Measurements from ENCODE around the gene STARD5.
"Not testable (repeated sequence)": the region's sequence is repeated elsewhere in the genome, so short reads cannot be mapped to it uniquely, and the experiment has no call there.

STARD5 gene

GRCh38 chr15:81323944-81324881 lies at the start of gene STARD5:
Gene STARD5, minus strand, starts transcription at chr15:81324141. Its CDS starts 42 bp downstream, at chr15:81324099.
- DNase-seq: peak; percentile 69

DNA sequence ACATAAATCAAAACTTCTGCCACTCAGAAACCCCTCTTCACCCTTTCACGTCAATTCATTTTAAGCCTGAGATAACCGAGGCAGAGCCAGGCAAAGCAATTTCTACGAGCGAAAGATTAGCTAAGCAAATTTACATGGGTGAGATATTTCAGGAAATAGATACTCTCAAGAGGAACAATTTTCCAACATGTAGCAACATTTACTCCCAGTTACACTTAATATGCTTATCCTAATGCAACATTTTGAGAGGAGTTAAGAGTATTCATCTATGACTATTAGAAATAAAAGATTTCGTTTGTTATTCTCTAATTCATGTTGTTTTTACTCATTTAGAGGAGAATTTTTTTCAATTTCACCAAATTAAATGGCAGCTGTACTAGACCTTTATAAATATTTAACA lies 49.2 kb upstream of the STARD5 start:
- DNase-seq: no peak

DNA sequence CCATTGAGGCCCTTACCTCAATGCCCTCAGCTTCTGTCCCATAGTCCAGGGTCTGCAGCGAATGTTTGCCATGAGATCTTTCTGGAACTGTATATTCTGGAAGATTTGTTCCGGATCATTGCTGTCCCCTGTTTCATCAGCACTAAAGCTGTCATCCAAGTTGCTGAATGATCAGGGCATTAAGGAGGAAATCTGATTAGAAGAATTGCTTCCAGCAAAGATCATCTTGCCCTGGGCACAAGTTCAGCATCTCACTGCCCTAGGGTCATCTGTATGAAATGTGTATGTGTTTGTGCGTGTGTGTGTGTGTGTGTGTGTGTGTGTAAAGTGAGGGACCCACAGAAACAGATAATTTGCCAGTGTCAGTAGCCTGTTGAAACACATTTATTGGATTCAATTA lies 48.6 kb upstream of the STARD5 start:
- no peak for DNase-seq

DNA sequence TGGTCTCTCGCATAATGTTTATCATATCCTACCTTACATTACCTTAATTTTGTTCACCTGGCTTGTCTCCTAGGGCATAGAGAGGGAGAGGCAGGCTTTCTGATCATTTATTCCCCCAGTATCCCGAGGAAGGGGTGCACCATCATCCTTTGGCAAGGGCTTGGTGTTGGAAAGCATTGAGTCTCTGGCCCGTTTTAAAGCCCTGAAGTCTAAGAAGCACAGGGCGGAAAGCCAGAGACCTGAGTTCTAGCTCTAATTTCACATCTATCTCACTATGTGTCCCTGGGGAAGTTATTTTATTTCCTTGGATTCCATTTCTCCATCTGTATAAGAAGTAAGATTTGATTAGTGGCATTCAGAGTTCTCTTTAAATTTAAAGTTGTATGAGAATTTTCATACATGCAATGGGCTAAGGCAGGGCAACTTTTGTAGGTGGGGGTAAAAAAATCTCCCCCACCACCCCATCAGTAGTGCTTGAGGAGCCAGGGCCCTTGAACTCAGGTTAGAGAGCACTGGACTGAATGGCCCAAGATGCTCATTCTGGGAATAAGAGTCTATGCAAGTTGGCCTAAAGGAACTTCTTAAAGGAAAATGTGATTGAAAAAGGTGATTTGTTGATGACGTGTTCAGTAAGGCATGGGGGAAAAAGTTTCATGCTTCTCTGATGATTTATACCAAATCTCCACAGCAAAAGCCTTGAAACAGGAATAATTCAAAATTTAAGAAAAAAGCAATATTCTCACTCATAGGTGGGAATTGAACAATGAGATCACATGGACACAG lies 40.0 kb upstream of the STARD5 start:
- DNase-seq: no peak

- DNase-seq: no peak
These were observed 39.3 kb upstream of the STARD5 start for GRCh38 chr15:81363276-81363675.

DNA sequence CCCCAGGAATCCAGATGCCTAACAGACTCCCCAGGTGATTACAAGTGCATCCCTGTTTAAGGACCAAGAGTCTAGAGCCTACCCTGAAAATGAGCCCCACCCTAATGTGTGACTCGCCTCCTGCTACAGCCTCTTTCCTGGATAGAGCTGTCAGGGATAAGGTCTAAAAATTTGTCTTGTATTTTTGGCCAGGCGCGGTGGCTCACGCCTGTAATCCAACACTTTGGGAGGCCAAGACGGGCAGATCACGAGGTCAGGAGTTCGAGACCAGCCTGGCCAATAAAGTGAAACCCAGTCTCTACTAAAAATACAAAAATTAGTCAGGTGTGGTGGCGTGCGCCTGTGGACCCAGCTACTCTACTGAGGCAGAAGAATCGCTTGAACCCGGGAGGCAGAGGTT lies 38.8 kb upstream of the STARD5 start:
- no peak for DNase-seq

DNA sequence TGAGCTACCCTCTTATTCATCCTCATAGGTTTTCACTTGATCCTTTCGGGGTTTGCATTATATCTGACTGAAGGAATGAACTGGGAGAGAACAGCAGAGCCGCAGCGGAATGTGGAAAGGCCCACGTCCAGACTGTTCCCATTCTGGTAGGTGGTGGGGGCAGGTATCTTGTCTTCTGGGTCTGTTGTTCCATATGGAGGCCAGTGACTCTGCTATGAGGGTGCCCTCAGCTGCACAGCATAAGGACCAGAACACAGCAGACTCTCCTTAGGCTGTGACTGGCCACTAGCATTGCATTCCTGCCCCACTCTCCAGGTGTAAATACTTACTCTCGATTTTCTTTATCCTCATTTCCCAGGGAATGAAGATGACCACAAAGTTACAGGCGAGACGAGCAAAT lies 38.0 kb upstream of the STARD5 start:
- no peak for DNase-seq

DNA sequence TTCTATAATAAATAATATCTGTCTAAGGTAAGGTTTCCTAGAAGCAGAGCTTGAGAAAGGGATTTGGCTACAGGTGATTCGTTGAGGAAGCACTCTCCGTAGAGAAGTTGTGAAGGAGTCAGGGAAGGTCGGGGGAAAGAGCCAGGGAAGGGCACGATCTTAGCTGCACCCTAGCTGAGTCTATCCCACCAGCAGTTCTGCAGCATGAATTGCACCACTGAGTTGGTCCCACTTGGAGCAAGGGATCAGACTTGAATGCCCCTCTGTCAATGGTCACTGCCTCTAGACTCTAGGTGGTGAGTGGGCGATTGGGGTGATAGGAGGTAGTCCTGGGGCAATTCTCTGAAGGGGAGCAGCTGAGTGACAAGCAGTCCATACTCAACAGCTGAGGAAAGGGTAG lies 36.5 kb upstream of the STARD5 start:
- DNase-seq: no peak

DNA sequence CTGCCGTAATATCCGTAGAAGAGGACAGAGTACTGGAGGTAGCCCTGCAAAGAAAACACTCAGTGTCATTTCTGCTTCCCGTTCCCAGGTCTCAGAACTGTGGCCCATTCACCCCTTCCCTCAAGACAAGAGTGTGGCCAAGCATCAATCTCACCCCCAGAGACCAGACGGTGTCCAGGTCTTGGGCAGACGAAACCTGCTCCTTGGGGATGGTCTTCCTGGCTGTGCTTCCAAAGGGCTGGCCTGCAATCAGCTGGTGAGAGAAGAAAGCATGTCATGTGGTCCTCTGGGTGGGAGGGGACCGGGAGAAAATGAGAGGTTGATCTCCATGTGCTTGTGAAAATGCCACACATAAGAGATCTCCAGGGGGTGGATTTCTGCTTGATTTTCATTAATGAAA lies 34.3 kb upstream of the STARD5 start:
- DNase-seq: no peak

DNA sequence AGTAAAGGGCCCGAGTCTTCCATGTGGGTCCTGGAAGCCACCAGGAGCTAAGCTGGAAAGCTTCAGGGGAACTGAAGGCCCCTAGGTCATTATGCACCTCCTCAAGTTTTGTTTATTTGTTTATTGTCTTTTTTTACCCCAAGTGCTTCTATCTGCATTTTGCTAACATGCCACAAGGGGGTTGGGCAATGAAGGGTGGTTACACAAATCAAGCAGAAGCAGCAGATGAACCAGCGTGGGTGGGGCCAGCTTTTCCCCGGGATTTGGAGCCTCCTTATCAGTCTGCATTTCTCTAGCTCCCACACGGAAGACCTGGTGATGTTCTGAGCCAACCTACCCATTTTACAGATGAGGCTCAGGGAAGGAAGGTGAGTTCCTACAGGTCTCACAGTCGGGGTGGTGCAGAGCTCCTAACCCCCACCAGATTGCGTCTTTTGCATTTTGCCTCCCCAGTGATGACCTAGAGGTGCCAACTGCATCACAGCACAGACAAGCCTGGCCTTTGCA lies 33.3 kb upstream of the STARD5 start:
- DNase-seq: no peak

DNA sequence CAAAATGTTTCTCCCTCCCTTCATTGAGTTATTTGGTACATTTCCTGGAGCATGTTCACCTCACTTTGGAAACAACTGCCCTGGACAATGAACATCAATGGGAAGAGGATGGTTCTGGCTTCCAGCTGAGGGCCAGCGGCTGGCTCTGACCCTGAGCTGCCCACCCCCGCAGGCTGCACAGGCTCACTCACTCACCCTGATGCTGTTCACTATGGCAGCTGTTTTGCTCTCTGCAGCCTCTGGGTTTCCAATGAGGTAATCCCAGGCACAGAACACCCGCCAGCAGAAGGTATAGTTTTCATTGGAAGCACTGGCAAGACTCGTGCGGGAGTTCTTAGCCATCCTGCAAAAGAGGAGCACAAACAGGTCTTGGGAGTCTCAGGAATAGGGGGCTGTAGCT lies 32.3 kb upstream of the STARD5 start:
- DNase-seq: no peak

DNA sequence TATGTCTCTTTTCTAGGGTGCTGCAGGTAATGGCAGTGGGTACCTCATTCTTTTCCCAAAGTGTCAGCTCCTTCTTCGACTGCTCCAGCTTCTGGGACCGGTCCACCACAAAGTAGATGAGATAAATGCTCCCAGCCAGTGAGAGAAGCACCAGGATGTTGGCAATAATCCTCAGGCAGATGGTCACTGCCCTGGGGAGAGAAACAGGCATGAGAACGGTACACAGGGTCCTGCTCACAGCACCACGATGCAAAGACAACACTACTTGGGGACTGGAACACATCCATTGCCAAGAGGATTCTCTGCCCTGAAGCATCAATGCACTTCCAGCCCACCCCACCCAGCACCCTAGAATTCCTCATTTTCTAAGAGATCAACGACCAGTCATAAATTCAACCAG lies 27.7 kb upstream of the STARD5 start:
- peak; percentile 2 for DNase-seq

GRCh38 chr15:81349271-81349670 lies 25.3 kb upstream of the STARD5 start:
- no peak for DNase-seq

DNA sequence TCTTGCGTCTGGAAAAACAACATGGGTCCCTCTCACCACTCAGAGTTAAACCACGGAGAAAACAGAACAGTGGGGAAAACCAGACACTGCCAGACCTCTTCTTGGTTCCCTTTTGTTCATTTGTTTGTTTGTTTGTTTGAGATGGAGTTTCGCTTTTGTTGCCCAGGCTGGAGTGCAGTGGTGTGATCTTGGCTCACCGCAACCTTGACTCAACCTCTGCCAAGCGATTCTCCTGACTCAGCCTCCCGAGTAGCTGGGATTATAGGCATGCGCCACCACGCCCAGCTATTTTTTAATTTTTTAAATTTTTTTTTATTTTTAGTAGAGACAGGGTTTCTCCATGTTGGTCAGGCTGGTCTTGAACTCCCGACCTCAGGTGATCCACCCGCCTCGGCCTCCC lies 24.8 kb upstream of the STARD5 start:
- not testable (repeated sequence) for DNase-seq

DNA sequence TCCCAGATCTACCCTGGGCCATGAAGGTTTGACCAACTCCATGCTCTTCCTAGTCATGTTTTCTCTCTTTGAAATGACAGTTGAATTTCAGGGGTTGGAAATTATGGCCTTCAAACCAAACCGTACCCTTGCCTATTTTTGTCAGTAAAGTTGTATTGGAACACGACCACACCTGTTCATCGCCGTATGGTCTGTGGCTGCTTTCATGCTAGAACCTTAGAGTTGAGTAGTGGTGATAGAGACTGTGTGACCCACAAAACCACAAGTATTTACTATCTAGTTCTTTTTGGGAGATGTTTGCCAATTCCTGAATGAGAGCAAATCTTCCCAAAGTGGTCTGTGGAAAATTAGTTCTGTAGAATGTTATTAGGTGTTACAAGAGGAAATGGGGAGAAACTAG lies 24.0 kb upstream of the STARD5 start:
- DNase-seq: no peak

GRCh38 chr15:81346611-81347010 lies 22.7 kb upstream of the STARD5 start:
- no peak for DNase-seq

DNA sequence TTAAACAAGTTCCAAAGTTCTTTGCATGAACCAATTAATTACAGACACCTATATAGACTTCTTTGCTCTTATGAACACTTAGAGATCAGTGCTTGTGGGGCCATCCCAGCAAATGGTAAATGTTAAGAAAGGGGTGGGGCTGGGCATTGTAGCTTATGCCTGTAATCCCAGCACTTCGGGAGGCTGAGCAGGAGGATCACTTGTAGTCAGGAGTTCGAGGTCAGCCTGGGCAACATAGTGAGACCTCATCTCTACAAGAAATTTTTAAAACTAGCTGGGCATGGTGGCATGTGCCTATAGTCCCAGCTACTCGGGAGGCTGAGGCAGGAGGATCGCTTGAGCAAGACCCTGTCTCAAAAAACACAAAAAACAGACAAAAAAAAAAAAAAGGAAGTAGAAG lies 19.4 kb upstream of the STARD5 start:
- no peak for DNase-seq

GRCh38 chr15:81341351-81341750 lies 17.4 kb upstream of the STARD5 start:
- DNase-seq: no peak

DNA sequence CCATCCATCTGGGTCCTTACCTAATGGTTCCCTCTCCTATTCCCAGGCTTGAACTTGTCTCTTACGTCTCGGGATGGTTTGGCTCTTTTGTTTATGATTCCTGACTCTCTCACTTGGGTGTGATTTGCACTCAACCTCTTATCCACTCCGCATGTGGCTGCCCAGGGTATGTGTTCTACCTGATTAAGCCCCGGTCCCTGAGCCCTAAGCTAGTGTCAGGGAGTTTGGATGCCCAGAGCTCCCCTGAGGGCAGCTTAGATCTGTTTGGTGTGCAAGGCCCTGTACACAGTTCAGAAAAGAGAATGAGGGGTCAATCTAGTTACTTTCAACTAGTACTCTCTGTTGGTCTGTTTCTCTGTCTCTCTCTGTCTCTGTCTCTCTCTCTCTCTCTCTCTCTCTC lies 15.9 kb upstream of the STARD5 start:
- no peak for DNase-seq

GRCh38 chr15:81339321-81339720 lies 15.4 kb upstream of the STARD5 start:
- DNase-seq: no peak

DNA sequence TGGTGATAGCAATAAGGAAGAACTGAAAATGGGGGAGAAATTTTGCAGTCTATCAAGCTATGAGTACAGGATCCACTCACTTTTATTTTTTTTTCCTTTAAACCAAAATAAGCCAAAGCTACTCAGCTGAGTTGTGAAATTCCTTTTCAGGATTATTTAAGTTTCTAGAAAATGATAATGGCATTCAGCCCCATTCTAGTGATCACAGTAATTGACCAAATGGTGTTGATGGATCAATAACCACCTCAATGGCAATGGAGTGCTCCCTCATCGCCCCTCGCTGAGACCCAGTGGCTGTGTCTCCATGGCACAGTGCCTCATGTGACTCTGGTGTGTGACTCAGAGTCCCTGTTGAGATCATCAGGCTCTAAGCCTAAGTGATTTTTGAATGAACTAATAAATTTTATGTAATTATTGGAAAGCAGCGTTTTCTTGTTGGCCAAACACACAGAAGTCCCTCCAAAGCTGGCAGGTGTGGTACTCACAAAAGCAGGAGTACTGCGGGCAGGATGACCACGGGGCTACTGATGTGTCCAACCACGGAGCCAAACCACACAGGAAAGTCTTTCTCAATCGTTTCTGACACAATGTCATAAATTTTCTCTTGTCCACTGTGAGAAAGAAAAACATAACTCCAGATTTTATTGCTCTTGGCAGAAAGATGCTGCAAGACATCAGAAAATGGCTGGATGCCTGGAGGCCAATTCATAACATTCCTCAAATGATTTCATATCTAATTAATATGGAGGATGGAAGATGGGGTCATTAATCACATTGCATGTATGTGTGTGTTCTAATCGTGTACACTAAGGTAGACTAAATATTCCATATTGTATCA lies 14.4 kb upstream of the STARD5 start:
- no peak for DNase-seq

DNA sequence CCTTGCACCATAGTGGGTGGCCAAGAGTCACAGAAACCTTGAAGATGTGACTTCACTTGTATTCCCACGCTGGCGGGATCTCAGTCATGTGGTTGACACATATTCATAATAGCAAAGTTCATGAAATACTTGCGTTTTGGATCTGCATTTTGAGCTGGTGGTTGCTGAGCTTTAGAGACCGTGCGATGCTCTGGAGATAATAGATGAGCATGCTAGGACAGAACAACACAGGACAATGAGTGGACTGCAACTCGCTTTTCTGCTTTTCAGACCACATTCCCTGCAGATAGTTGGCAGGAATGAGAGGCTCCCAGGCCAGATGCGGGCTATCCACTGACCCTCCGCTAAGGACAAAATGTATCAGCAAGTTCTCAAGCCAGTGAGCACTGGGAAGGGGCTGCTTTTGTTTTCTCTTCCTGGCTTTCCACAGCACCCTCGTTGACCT lies 13.8 kb upstream of the STARD5 start:
- DNase-seq: no peak

DNA sequence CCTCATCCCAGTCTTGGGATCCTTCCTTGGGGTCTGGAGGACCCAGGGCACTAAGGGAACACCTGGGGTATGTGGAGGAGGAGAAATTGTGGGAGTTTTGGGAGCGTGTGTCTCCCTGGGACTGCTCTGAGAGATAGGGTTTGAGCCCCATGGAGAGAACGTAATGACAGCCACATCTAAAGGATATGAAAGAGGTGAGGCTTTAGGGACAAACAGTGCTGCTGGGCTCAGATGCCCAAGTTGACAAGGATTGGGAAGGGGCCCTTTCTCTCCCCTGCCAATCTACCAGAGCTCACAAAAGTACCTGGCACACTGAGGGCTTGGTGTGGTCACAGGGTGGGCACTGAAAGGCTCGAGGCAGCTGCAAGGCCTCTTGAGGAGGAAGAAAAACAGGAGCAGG lies 13.3 kb upstream of the STARD5 start:
- no peak for DNase-seq

Measured in DMS 273 treated with DMSO at 0.1 percent for 48 hours (cell line).